ENCODE measurements around the gene BMP7.
"Not testable (repeated sequence)": the region's sequence is repeated elsewhere in the genome, so short reads cannot be mapped to it uniquely, and the experiment has no call there.

The BMP7 gene

DNA sequence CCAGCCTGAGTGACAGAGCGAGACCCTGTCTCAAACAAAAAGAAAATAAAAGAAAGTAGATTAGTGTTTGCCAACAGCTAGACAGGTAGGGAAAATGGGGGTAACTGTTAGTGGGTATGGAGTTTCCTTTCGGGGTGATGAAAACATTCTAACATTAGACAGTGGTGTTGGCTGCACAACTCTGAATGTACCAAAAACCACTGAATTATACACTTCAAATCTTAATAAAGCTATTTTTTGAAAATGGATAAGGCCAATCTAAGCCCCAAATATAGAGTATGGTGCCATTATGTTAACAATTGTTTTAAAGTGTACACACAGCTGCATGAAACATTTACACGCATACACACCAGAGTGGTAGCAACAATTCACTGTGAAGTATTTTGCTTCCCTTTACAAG is 57.0 kb downstream of the BMP7 start:
- DNase-seq: no peak

DNA sequence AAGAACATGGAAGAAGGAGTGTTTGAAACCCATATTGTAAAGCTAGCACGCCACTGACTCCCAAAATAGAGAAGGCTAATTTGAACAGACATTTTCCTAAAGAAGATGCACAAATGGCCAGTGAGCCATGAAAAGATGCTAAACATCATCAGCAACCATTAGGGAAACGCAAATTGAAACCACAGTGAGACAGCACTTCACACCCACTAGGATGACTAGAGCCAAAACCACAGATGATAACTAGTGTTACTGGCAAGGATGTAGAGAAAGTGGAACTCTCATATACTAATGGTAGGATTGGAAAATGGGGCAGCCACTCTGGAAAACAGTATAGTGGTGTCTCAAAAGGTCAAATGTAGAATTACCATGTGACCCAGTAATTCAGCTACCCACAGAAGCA is 58.2 kb downstream of the BMP7 start:
- DNase-seq: no peak

DNA sequence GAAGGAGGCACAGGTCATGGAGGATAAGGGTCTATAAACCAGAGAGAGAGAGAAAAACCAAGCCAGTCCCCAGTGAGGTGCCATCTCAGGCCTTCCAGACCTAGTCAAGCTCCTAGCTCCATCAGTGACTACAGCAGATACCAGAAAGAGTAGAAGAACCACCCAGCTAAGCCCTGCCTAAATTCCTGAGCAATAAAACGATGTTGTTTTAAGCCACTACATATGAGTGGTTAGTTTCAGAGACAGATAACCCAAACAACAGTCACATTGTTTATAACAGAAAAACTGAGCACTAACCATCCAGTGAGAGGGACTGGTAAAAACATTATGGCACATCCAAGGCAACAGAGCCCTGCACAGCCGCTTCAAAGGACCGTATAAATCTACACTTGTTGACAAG is 59.2 kb downstream of the BMP7 start:
- DNase-seq: no peak

DNA sequence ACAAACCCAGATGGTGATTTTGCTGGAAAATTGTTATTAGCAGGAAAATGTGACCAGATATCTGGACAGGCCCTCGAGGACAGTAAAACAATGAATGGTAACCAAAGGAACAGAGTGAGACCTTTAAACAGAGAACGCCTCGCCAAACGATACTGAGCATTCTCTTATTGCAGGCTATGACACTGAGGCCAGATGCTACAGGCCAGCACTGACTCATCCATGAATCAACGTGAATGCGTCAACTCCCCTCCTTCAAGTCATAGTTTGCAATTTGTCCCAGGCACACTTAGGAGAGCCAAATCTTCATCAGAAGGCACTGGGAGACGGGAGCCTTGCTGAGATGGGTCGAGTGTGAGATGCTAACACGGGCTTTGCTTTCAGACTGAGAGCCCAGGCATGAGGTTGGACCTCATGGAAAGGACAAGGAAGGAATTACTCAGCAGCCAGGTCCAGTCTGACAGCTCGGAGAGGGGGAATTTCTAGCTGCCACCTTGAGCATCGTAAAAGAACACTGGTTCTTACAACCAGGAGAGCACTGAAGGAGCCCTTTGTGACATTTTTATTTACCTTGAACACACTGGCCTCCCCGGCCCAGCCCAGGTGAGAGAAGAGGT is 60.7 kb downstream of the BMP7 start:
- no peak for DNase-seq

DNA sequence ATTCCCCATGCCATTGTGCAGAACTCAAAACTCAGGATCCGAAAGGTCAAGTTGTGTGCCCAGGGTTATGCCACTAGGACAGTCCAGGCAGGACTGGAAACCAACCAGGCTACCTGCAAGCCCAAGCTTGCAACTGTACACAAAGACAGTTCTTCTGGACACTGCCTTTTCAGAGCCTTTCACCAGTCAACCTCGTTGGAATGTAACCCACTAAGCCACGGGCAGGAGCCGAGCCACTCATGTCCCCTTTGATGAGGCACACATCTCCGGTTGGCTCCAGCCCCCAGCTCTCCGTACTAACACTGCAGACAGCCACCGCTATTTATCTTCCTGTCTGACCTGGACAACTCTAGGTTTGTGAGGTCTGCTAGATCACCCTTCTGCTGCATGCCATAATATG is 62.5 kb downstream of the BMP7 start:
- DNase-seq: no peak

DNA sequence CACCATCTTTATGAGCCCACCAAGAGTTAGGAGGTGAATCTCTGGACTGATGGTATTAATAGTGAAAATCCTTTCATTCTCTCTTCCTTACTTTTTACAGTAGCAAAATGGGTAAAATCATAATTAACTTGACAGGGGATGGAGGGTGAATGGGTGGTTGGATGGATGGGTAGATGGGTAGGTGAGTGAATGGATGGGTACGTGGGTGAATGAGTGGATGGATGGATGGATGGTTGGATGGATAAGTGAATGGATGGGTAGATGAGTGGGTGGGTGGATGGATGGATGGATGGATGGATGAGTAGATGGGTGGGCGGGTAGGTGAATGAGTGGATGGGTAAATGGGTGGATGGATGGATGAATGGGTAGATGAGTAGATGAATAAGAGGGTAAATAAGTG is 63.2 kb downstream of the BMP7 start:
- DNase-seq: no peak

DNA sequence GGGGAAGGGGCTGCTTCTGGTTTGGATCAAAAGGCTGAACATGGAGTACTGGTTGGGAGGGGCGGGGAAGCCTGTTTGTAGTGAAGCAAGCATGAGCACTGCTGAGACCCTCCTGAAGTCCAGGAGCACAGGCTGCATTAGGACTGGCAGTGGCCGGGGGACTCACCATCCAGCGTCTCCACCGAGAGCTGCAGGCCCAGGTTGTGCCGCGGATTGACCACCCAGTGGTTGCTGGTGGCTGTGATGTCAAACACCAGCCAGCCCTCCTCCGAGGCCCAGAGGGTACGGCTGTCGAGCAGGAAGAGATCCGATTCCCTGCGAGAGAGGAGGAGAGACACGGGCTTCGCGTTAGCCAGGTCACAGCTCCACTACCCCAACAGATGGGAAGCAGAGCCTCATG is 64.1 kb downstream of the BMP7 start:
- DNase-seq: no peak

DNA sequence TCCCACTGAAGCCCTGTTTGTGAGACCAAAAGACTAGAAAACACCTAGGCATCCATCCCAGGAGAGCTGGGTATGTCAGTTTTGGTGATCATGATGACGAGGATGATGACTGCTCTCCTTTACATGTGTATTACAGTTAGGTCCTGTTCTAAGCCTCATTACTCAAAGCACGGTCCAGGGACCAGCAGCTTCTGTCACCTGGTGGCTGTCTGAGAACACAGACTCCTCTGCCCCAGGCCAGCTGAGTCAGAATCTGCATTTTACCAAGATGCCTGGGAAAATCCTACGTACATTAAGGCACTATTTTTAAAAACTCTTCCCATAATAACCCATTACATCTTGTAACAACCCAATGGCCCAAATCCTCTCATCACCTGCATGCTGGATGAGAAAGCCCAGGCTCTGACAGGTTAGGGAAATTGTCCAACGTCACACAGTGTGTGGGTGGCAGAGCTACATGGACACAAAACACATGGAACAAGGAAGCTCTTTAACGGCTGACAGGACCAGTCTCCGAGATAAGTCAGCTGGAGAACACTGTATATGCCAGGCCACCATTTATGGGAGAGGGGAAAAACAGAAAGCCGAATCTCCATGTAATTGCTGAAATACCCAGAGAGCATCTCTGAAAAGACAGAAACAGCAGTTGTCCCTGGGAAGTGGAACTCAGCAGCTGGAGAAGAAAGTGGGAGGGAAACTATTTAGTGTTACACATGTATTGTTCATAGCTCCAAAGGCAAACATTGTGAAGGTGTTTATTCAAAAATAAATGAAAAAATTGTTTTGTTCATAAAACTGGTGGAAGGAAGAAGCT is 65.4 kb downstream of the BMP7 start:
- DNase-seq: no peak

DNA sequence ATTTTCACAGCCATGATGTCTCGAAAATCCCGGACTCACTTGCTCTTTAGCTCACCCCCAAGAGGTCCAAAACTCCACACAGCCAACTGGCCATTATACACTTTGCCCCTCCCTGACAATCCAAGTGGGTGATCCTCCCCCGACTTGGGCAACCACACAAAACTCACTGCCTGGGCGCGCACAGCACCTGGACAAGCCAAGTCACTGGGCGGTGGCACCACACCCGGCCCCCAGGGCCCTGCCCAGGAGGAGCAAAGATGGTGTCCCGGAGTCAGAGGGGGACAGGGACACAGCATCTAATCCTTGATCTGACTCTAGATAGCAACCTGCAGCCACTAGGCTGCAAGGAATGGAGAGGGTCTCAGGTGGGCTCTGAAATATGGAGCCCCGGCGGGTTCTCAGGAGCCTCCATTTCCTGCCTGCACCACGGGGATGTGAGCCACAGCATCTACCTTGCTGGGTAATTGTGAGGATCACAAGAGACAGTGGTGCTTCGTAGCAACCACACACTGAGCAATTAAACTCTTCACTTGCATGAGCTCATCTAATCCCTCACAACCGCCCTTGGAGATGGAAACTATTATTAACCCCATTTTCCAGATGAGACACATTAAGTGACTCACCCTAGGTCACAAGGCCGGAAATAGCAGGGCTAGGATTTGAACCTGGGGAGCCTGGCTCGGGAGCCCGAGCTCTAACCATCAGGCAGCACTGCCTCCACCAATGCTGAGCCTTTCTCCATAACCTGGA is 66.6 kb downstream of the BMP7 start:
- no peak for DNase-seq

DNA sequence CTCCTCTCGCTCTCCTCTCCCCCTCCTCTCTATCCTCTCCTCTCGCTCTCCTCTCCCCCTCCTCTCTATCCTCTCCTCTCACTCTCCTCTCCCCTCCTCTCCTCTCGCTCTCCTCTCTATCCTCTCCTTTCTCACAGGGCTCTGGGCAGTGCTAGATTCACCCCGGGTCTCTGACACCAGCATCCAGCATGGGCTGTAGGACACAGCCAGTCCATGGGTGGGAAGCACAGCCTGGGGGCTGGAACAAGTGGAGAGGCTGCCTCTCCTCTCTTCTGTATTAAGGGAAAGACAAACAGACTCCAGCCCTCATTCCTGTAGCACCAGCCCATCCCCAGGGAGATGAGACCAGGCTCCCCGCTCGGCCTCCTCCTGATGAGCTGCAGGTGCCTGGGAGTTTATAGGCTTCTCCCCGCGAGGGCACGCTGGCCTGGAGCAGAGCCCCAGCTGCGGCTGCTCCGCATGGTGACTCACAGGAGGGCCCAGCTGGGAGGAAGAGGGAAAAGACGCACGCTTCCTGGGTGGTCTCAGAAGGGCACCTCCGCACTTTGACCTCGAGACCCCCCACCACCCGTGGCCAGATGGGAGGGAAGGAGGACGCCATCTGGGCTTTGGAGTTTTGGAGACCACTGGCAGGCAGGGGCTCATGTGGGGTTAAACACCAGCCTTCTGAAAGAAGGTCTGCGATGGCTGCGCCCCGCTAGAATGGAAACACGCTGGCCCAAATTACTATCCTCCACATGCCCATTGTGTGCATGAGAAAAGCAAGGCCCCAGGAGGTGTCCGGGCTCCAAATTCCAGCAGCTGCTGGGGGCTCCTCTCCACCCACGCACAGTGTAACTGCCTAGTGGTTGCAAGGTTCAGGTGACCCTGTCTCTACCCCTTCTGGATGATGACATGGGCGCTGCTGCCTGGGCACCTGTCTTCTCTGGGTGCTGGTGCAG is 68.0 kb downstream of the BMP7 start:
- DNase-seq: no peak

DNA sequence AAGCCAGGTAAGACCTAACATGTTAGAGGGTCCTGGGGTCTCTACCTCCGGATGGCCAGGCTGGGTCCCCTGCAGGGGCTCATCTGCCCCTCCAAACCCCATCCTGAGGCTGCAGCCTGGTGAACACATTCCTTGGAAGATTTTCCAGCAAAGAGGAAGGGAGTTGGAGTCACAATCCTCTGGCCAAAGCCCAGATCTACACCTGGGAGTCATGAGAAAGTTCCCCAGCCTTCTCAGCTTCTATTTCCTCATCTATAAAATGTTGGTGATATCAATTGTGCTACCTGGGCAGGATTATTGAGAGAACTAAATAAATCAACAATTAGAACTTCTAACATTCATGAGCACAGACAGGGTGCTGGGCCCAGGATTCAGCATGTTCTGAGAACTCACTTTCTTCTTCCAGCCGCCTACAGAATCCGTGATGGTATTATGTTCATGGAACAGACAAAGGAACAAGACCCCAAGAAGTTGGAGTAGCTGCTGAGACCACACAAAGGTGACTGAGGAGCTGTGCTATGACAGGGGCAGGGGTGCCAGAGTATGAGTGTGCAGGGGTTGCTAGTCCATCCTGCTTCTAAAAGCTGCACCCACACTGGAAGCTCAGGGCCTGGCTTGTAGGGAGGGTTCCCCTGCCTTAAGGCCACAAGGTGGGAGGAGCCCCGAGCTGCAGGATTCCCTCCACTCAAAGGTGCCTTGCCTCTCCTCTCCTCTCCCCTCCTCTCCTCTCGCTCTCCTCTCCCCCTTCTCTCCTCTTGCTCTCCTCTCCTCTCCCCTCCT is 68.9 kb downstream of the BMP7 start:
- DNase-seq: no peak

DNA sequence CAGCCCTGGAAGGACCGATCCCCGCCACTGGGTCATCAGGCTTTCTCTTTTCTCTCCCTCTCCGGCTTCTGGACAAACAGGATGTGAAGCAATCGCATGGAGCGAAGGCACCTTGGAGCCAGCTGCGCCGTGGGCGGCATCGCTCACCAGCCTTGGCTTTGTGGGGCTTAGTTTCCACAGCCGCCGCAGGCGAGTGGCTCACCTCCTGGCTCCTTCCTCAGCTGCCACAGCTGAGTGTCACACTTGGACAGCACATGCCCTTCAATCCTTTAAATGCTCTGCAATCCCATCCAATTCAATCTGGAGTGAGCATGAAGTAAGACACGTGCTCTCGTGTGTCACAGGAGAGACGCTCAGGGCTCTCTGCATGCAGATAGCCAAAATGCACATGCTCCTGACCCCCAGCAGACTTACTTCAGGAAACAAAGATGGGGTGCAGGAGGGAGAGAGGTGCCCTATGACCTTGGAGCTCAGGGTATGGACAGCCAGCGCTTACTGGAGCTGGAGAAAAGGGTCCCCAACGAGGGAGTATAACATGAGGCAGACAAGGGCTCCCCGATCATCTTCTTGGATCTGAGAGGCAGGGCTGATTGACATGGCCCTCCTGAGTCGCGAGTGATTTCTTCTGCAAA is 70.9 kb downstream of the BMP7 start:
- no peak for DNase-seq

DNA sequence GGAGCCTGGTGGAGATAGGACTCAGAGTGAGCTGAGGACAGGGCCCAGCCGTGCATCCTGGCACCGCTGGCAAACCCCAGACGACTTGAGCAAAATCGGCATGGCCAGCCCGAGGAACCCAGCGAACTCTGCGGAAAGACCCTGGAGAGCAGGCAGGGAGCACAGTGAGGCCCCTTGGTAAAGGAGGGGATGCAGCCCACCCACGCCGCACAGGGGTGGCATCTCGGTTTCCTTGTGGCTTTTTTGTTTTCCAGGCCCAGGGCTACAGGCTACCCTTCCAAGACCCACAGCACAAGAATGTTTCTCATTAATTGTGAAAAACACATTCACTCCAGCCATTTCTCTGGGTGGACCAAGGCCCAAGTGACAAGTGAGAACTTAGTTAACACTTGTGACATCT is 71.4 kb downstream of the BMP7 start:
- DNase-seq: no peak

DNA sequence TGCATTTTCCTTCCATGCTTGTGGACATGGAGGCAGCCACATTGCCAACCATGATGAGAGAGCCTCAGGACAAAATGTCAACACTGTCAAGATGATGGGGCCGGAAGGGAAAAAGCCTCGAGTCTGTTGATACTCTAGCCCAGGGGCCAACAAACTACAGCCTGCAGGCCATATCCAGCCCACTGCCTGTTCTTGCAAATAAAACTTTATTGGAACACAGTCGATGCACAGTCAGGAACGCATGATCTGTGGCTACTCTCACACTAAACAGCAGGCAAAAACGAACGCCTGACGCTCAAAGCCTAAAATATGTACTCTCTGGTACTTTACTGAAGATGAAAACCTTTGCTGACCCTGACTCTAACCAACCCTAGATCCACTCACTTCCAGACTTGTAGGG is 72.3 kb downstream of the BMP7 start:
- DNase-seq: no peak

DNA sequence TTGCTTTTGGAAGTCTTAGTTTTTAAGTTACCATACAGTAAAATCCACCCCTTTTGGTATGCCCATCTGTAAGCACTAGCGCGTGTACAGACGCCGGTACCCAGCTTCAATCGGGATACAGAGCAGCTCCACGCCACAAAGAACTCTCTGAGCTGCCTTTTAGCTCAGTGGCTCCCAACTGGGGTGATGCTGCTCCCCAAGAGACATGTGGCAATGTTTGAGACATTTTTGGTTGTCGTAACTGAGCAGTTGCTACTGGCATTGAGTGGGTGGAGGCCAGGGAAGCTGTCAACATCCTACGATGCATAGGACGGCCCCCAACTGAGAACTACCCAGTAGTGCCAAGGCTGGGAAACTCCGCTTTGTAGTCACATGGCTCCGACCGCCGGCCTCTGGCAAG is 73.3 kb downstream of the BMP7 start:
- DNase-seq: no peak

DNA sequence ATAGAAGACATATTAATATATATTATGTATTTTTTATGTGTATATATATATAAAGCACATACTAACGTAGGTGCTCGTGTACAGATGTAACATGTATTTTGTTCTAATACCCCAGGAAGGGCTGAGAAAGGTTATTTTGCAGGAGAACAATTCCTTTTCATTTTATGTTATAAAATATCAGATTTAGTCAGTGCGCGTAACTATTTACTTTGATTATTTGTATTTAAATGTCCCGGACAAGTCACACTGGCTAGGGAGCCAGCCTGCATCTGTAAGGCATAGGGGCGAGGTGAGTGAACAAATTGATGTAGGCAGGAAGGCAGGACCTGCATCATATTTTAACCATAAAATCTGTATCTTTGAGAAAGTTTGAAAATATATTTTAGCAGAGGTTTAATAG is 74.1 kb downstream of the BMP7 start:
- DNase-seq: no peak

DNA sequence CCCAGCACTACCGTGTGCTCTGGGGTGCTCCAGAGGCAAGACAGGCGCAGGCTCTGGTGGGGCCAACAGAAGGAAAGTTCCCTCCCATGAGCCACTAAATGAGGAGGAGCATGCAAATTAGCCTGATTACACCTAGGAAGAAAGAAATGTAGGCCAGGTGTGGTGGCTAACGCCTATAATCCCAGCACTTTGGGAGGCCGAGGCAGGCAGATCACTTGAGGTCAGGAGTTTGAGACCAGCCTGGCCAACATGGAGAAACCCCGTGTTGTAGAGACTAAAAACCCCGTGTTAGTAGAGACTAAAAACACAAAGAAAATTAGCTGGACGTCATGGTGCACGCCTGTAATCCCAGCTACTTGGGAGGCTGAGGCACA is 75.2 kb downstream of the BMP7 start:
- not testable (repeated sequence) for DNase-seq

DNA sequence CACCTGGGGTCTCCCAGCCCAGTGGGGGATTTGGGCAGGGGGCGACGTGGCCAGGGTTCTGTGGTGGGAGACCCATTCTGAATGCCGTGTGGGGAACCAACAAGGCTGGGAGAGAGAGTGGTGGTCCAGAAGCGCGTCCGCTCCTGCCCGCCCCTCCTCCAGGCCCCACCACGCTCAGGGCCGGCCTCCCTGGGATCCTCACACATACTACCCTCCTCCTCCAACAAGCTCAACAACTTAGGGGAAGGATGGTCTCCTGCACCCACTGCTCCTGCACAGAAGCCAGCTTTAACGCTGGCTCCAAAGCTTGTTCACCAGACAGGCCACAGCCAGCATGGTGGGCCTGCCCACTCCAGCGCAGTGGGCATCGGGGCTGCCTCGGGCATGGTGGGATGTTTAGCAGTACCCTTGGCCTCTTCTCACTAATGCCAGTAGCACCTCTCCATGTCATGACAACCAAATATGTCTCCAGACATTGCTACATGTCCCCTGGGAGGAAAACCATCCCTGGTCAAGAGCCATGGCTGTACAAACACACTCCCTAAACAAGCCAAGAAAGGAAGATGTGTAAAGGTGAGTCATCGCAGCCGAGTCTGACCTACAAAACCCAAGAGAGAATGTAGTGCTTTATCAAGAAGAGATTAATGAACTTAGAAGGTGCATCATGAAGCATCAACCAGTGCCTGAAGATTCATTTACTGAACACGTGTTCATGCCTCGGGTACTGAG is 75.7 kb downstream of the BMP7 start:
- DNase-seq: no peak

DNA sequence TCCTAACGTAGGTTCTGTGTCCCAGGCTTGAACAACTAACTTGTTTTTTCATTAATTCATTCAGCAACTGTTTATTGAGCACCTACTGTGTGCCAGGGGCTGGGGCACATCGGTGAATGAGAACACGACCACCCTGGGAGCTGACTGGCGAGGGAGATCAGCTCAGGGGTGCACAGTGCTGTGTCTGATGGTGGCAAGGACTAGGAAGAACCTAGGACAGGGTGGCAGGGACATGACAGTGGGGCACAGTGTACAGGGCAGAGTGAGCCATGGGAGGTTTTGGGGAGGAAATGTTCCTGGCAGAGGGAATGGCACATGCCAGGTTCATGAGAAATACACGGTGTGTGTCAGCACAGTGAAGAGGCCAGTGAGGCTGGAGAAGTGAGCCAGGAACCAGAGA is 76.7 kb downstream of the BMP7 start:
- no peak for DNase-seq

DNA sequence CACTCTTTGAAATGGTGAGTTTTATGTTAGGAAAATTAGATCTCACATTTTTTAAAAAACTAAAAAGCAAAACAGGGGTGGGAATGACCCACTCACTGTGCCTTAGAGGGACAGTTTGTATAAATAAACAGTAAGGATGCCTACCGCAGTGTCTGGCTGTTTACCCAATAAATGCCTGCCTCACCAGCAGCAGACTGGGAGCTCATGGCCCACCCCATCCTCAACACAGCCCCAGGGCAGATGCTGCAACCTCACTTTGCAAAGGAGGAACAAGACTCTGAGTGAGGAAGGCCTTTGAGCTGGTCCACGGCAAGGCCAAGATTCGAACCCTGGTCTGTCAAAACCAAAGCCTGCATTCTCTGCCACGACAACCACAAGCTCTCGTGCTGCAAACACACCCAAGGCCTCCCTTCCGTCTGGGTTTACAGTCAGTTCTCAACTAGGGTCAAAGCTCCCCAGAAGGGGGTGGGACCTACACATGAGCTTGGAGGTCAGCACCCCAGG is 77.8 kb downstream of the BMP7 start:
- no peak for DNase-seq

DNA sequence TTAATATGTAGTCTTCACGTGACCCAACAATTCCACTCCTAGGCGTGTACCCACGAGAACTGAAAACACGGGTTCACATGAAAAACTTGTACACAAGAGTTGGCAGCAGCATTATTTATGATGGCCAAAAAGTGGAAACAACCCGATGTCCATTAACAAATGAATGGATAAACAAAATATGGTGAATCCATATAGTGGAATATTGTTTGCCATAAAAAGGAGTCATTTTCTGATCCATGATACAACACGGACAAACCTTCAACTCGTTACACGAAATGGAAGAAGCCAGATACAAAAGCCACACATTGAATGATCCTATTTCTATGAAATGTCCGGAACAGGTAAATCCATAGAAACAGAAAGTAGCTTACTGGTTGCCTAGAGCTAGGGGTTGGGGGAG is 78.4 kb downstream of the BMP7 start:
- DNase-seq: no peak

Measured in NCI-H1694 (cell line).